Ascending aorta (tissue), 2 donors: ENCODE data around the gene MCUB. TPM values are rescaled to one million over a fixed set of nuclear protein-coding genes. Genes with fewer than 3 reads are reported as not detected.

Experiments used
- DNase-seq, 2 donors: peaks; one replicate each; pipeline ENCODE4 v3.0.0-alpha.2; 2019; ENCODE audit warnings: low spot score in 2 of 2
- H3K27ac ChIP-seq, 2 donors: fragments of 200-600 bp; sonication (generic); one replicate each; pipeline ENCODE4 v1.5.1; 2016 to 2017; ENCODE audit warnings: mild to moderate bottlenecking in 1 of 2
- H3K27me3 ChIP-seq: fragments of 200-600 bp; sonication (generic); one replicate; pipeline ENCODE4 v1.5.1; 2017
- H3K36me3 ChIP-seq, 2 donors: fragments of 200-600 bp; sonication (generic); one replicate each; pipeline ENCODE4 v1.5.1; 2016
- H3K4me1 ChIP-seq, 2 donors: fragments of 200-600 bp; sonication (generic); one replicate each; pipeline ENCODE4 v1.5.1; 2016 to 2017; ENCODE audit warnings: mild to moderate bottlenecking in 1 of 2
- H3K4me3 ChIP-seq, 2 donors: fragments of 200-600 bp; sonication (generic); one replicate each; pipeline ENCODE4 v1.5.1; 2016 to 2017; ENCODE audit warnings: mild to moderate bottlenecking in 1 of 2
- H3K9me3 ChIP-seq, 2 donors: fragments of 200-600 bp; sonication (generic); one replicate each; pipeline ENCODE4 v1.5.1; 2016
- intact Hi-C: fragments of 100-400 bp; cut with DNase I; formaldehyde crosslinking; loops from one replicate; pipeline ENCODE4 v1.15.1; 2023
- total RNA-seq: library from RNA; depleted of rRNA; stranded (reverse); fragments of >200 nt; gene quantifications from one replicate; pipeline ENCODE4 v1.1.0, GENCODE V29; 2016
- TF ChIP-seq, protein P1 (sequence below), 3 experiments: fragments of 200-600 bp in 2 of 3; fragments of 450-650 bp in 1 of 3; sonication (generic) in 2 of 3; IDR thresholded peaks; one replicate each; pipeline ENCODE4 v1.5.1; 2016 to 2019; ENCODE audit warnings: antibody characterized with exemption in 3 of 3, mild to moderate bottlenecking in 1 of 3, moderate library complexity in 1 of 3

The MCUB gene
- total RNA-seq, 1 donor from 2014 or later: 430 TPM

DNA sequence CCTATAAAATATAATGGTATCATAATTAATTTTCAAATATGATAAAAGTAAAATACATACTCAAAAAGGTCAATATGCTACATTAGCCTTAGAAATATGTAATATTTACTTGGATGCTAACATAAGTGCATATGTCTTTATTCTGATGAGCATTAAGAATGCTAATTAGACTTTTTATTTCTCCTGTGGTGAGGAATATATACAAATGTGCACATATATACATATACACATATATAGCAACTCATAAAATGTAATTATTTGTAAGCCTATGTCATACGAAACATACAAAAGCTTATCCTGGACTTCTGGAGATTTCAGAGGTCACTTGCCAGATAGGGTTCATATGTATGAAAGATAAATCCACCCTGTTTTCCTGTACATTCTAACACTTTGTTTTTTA, 158.7 kb downstream of the MCUB start:
- no peak for DNase-seq
- intact Hi-C loops: no loop called here
- H3K9me3 ChIP-seq: no peaks in the 10 kb centered on the region
- TF ChIP-seq, protein P1, sequence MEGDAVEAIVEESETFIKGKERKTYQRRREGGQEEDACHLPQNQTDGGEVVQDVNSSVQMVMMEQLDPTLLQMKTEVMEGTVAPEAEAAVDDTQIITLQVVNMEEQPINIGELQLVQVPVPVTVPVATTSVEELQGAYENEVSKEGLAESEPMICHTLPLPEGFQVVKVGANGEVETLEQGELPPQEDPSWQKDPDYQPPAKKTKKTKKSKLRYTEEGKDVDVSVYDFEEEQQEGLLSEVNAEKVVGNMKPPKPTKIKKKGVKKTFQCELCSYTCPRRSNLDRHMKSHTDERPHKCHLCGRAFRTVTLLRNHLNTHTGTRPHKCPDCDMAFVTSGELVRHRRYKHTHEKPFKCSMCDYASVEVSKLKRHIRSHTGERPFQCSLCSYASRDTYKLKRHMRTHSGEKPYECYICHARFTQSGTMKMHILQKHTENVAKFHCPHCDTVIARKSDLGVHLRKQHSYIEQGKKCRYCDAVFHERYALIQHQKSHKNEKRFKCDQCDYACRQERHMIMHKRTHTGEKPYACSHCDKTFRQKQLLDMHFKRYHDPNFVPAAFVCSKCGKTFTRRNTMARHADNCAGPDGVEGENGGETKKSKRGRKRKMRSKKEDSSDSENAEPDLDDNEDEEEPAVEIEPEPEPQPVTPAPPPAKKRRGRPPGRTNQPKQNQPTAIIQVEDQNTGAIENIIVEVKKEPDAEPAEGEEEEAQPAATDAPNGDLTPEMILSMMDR (IDR thresholded peaks at IDR 0.05): no peak
- no peaks in the 10 kb centered on the region for H3K4me1 ChIP-seq
- H3K36me3 ChIP-seq: peaks cover 7 to 26% of the 10 kb centered on the region in 2 donors
- no peaks in the 10 kb centered on the region for H3K27me3 ChIP-seq
- no peak overlapping the region for H3K27ac ChIP-seq
- H3K4me3 ChIP-seq: no peak overlapping the region

DNA sequence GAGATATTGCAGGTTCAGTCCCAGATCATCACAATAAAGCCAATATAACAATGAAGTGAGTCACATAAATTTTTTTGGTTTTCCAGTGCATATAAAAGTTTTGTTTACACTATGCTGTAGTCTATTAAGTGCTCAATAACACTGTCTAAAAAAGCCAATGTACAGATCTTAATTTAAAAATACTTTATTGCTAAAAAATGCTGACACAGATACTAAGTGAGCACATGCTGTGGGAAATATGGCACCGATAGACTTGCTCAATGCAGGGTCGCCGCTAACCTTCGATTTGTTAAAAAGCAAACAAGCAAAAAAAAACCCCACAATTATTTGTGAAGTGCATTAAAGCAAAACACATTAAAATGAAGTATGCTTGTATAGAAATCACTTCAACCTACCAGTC, 159.6 kb downstream of the MCUB start:
- intact Hi-C loops: no loop called here
- no peak for DNase-seq

DNA sequence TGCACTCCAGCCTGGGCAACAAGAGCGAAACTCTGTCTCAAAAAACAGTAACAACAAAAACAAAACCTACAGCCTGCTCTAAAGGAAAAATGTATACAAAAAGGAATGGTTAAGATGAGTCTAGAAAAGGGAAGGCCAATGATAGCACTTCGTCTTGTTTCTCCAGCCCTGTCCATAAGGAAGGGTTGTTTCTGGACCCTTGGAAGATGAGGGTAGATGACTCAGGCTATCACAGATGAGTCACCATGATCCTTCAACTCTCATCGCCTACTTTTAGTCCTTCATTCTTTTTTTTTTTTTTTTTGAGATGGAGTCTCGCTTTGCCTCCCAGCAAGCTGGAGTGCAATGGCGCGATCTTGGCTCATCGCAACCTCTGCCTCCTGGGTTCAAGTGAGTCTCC, 161.0 kb downstream of the MCUB start:
- TF ChIP-seq, protein P1 (IDR thresholded peaks at IDR 0.05): no peak
- Histone ChIP-seq H3K4me3 (no peak overlapping the region), H3K27ac (no peak overlapping the region), H3K4me1 (no peaks in the 10 kb centered on the region), H3K27me3 (no peaks in the 10 kb centered on the region), H3K9me3 (no peaks in the 10 kb centered on the region), H3K36me3 (peaks cover 4 to 18% of the 10 kb centered on the region in 2 donors)
- no peak for DNase-seq
- intact Hi-C loops: no loop called here

More for the DNA sequence above, 159.6 kb downstream of the MCUB start:
- Histone ChIP-seq H3K9me3 (no peaks in the 10 kb centered on the region), H3K4me1 (no peaks in the 10 kb centered on the region), H3K27me3 (no peaks in the 10 kb centered on the region), H3K36me3 (peaks cover 7 to 18% of the 10 kb centered on the region in 2 donors), H3K4me3 (no peak overlapping the region), H3K27ac (no peak overlapping the region)
- TF ChIP-seq, protein P1 (IDR thresholded peaks at IDR 0.05): no peak

DNA sequence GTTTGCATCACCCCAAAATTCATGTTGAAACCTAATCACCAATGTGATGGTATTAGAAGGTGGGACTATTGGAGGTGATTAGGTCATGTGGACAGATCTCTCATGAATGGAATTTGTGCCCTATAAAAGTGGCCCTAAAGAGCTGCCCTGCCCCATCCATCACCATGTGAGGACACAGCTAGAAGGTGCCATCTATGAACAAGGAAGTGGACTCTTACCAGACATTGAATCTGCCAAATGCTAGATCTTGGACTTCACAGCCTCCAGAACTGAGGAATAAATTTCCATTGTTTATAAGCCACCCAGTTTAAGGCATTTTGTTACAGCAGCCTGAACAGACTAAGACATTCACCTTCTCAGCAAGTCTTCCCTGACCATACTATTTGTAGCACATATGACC, 162.3 kb downstream of the MCUB start:
- Histone ChIP-seq H3K27ac (no peak overlapping the region), H3K4me3 (no peak overlapping the region), H3K9me3 (no peaks in the 10 kb centered on the region), H3K4me1 (no peaks in the 10 kb centered on the region), H3K36me3 (peaks cover 0 to 5% of the 10 kb centered on the region in 2 donors), H3K27me3 (no peaks in the 10 kb centered on the region)
- no peak for DNase-seq
- intact Hi-C loops: no loop called here
- TF ChIP-seq, protein P1 (IDR thresholded peaks at IDR 0.05): no peak

DNA sequence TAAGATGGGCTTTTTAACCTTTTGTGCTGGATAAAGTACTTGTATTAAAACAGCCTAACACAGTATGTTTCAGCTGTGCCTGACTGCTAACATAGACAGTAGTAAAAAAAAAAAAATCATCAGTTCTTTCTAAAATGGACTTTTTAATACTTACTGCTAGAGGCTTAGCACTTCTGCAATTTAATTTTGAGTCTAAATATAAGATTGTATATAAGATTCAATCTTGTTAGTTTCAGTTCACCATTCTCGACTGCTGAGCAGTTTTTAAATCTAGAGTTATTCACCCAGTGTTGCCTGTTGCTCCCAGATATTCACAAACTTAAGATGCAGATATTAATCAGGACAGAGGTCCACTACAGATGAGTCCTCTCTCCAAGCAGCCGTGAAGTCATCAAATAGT, 163.1 kb downstream of the MCUB start:
- H3K27ac ChIP-seq: no peak overlapping the region
- H3K4me1 ChIP-seq: no peaks in the 10 kb centered on the region
- intact Hi-C loops: no loop called here
- no peaks in the 10 kb centered on the region for H3K9me3 ChIP-seq
- H3K36me3 ChIP-seq: no peaks in the 10 kb centered on the region
- DNase-seq: no peak
- TF ChIP-seq, protein P1 (IDR thresholded peaks at IDR 0.05): no peak
- no peak overlapping the region for H3K4me3 ChIP-seq
- H3K27me3 ChIP-seq: no peaks in the 10 kb centered on the region

DNA sequence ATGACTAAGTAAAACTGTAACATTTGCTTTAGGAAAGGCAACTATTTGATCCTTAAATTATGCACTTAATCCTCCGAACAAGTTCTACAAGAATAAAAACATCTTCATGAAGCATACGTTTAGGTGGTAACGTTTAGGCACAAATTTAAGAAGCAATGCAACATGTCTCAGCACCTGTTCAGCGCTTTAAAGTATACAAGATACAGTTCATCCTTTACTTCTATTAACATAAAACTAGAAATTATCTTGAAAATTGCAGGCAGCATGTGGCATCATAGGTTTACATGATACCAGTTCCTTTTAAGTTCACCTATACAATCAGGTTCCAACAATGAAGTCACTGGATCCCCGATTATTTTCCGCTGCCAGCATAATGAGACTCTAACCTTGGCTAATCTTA, 168.3 kb downstream of the MCUB start:
- no peaks in the 10 kb centered on the region for H3K27me3 ChIP-seq
- no peaks in the 10 kb centered on the region for H3K36me3 ChIP-seq
- peaks cover 0 to 6% of the 10 kb centered on the region in 2 donors for H3K4me1 ChIP-seq
- intact Hi-C loops: no loop called here
- H3K9me3 ChIP-seq: no peaks in the 10 kb centered on the region
- no peak overlapping the region for H3K27ac ChIP-seq
- H3K4me3 ChIP-seq: peak overlapping the region in 1 of 2 donors; percentile 88
- DNase-seq: no peak
- TF ChIP-seq, protein P1 (IDR thresholded peaks at IDR 0.05): no peak
